GM23338 (cell line): ENCODE measurements around the gene CCDC122. TPM values are rescaled to one million over a fixed set of nuclear protein-coding genes. Genes with fewer than 3 reads are reported as not detected.

ENCODE experiments used
- ATAC-seq: fragments of 200-7000 bp; cut with Tn5 transposase; 3 replicates; pipeline ENCODE4 v1.9.1; 2020
- DNase-seq: peaks from one replicate; pipeline ENCODE4 v3.0.0-alpha.2; 2015; ENCODE audit warnings: low spot score
- H2AFZ ChIP-seq: fragments of 200-600 bp; sonication (generic); 2 replicates; pipeline ENCODE4 v1.8.0; 2016; ENCODE audit warnings: antibody characterized with exemption, mild to moderate bottlenecking, moderate library complexity
- H3F3A ChIP-seq: fragments of 200-600 bp; sonication (generic); replicated peaks from 2 replicates; pipeline ENCODE4 v1.8.0; 2017; ENCODE audit warnings: antibody characterized with exemption, mixed run types, low read depth
- H3K27ac ChIP-seq: fragments of 200-600 bp; sonication (generic); 2 replicates; pipeline ENCODE4 v1.6.1; 2016; ENCODE audit warnings: low read depth
- H3K27me3 ChIP-seq: fragments of 200-600 bp; sonication (generic); 2 replicates; pipeline ENCODE4 v1.8.0; 2016; ENCODE audit warnings: mild to moderate bottlenecking, mixed run types, moderate library complexity; ENCODE audit not compliant: insufficient read depth
- H3K36me3 ChIP-seq: fragments of 200-600 bp; sonication (generic); 2 replicates; pipeline ENCODE4 v1.8.0; 2016; ENCODE audit warnings: mild to moderate bottlenecking; ENCODE audit not compliant: insufficient read depth
- H3K4me1 ChIP-seq: fragments of 200-600 bp; sonication (generic); 2 replicates; pipeline ENCODE4 v1.8.0; 2016; ENCODE audit warnings: mild to moderate bottlenecking, moderate library complexity; ENCODE audit not compliant: insufficient read depth
- H3K4me2 ChIP-seq: fragments of 200-600 bp; sonication (generic); 2 replicates; pipeline ENCODE4 v1.7.1; 2017; ENCODE audit warnings: mixed run types
- H3K4me3 ChIP-seq: fragments of 200-600 bp; sonication (generic); 2 replicates; pipeline ENCODE4 v1.6.1; 2016; ENCODE audit warnings: mixed run types
- H3K79me2 ChIP-seq: fragments of 200-600 bp; sonication (generic); replicated peaks from 2 replicates; pipeline ENCODE4 v1.8.0; 2017; ENCODE audit warnings: mild to moderate bottlenecking; ENCODE audit not compliant: insufficient read depth
- H3K9me2 ChIP-seq: fragments of 200-600 bp; sonication (generic); 2 replicates; pipeline ENCODE4 v1.8.0; 2017; ENCODE audit not compliant: insufficient read depth
- H4K20me1 ChIP-seq: fragments of 200-600 bp; sonication (generic); replicated peaks from 2 replicates; pipeline ENCODE4 v1.8.0; 2017; ENCODE audit warnings: mild to moderate bottlenecking; ENCODE audit not compliant: insufficient read depth
- H3K27ac Mint-ChIP-seq: 2 replicates; pipeline ENCODE4 v1.8.0; 2020; ENCODE audit warnings: inconsistent platforms, mild to moderate bottlenecking, moderate library complexity, mixed read lengths
- H3K27me3 Mint-ChIP-seq: 3 replicates; pipeline ENCODE4 v1.8.0; 2022; ENCODE audit warnings: low read depth, mild to moderate bottlenecking, moderate library complexity, mixed read lengths, inconsistent platforms; ENCODE audit not compliant: insufficient read depth, poor library complexity
- H3K36me3 Mint-ChIP-seq: 3 replicates; pipeline ENCODE4 v1.8.0; 2021; ENCODE audit warnings: low read depth, mild to moderate bottlenecking, inconsistent platforms, moderate library complexity, mixed read lengths
- H3K4me1 Mint-ChIP-seq: 3 replicates; pipeline ENCODE4 v1.8.0; 2020; ENCODE audit warnings: mild to moderate bottlenecking, inconsistent platforms, mixed read lengths
- H3K4me3 Mint-ChIP-seq: 3 replicates; pipeline ENCODE4 v1.8.0; 2021; ENCODE audit warnings: moderate library complexity, mild to moderate bottlenecking, inconsistent platforms, mixed read lengths
- H3K9me3 Mint-ChIP-seq: 3 replicates; pipeline ENCODE4 v1.8.0; 2020; ENCODE audit warnings: moderate library complexity, mild to moderate bottlenecking, inconsistent platforms, mixed read lengths
- POLR2AphosphoS5 ChIP-seq: IDR thresholded peaks from 2 replicates; pipeline ENCODE4 v1.6.1; 2016; ENCODE audit warnings: antibody characterized with exemption, low read depth
- ZNF114 ChIP-seq: fragments of 250-450 bp; sonication (Bioruptor Pico); IDR thresholded peaks from 2 replicates; pipeline ENCODE4 v1.5.0; 2020; ENCODE audit warnings: mild to moderate bottlenecking, moderate library complexity
- ZNF331 ChIP-seq: fragments of 250-450 bp; sonication (Bioruptor Pico); IDR thresholded peaks from 2 replicates; pipeline ENCODE4 v1.5.0; 2020; ENCODE audit warnings: low read depth, mild to moderate bottlenecking, moderate library complexity
- ZNF462 ChIP-seq: fragments of 250-450 bp; sonication (Bioruptor Pico); IDR thresholded peaks from 2 replicates; pipeline ENCODE4 v1.5.0; 2020; ENCODE audit warnings: mild to moderate bottlenecking, moderate library complexity
- polyA plus RNA-seq: library from polyadenylated mRNA; unstranded; fragments of >200 nt; fragmentation: Nextera tagmentation; extraction: Ambion mirVana; gene quantifications from 2 replicates; pipeline ENCODE4 v1.2.1, GENCODE V29; 2016
- total RNA-seq: library from RNA; depleted of rRNA; stranded (reverse); fragments of >200 nt; shearing (Covaris generic); gene quantifications from 2 replicates; pipeline ENCODE4 v1.2.3, GENCODE V29; 2014
- TF ChIP-seq, protein P1 (sequence below): IDR thresholded peaks from one replicate; pipeline ENCODE4 v1.6.1; 2018; ENCODE audit warnings: antibody characterized with exemption; ENCODE audit not compliant: unreplicated experiment

CCDC122 gene
- total and polyA plus RNA-seq, 2 experiments from 2014 or later: 7.5 to 30.6 TPM

DNA sequence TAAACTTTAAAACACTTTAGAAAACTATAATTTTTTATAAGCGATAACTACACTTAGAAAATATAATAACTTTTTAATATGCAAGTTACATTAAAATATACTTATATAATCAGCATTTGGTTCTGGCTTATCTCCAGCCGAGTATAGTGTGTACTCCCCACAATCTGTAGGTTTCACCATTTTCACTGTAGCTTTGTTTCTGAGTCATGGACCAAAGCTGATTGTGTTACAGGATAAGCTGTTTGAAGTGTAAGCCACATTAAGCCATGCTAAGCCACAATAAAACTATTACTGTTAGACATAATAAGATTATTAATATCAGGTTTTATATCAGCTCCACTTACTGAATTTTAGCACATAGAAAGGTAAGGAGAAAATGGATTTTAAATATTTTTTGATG, 43.8 kb downstream of the CCDC122 start:
- Histone ChIP-seq H3K9me2 (no peaks in the 10 kb centered on the region), H2AFZ (no peak overlapping the region), H4K20me1 (no peaks in the 10 kb centered on the region), H3K36me3 (no peaks in the 10 kb centered on the region), H3K79me2 (no peaks in the 10 kb centered on the region), H3K27ac (no peak overlapping the region), H3F3A (no peaks in the 10 kb centered on the region), H3K4me3 (no peak overlapping the region), H3K4me2 (no peak overlapping the region), H3K4me1 (no peaks in the 10 kb centered on the region), H3K27me3 (no peaks in the 10 kb centered on the region)
- Mint-ChIP-seq H3K9me3 (peaks cover under 1% of the 10 kb centered on the region; the same call in 1 of the 3 replicates), H3K36me3 (peaks cover under 1% of the 10 kb centered on the region; the same call in 2 of the 3 replicates), H3K4me1 (no peaks in the 10 kb centered on the region), H3K4me3 (no peak overlapping the region), H3K27ac (no peak overlapping the region), H3K27me3 (no peaks in the 10 kb centered on the region)
- ATAC-seq: no peak
- DNase-seq: no peak
- TF ChIP-seq ZNF462 (CRISPR knock-in tag) (no peak), ZNF114 (no peak), POLR2AphosphoS5 (no peak), ZNF331 (CRISPR knock-in tag) (no peak)
- TF ChIP-seq, protein P1, sequence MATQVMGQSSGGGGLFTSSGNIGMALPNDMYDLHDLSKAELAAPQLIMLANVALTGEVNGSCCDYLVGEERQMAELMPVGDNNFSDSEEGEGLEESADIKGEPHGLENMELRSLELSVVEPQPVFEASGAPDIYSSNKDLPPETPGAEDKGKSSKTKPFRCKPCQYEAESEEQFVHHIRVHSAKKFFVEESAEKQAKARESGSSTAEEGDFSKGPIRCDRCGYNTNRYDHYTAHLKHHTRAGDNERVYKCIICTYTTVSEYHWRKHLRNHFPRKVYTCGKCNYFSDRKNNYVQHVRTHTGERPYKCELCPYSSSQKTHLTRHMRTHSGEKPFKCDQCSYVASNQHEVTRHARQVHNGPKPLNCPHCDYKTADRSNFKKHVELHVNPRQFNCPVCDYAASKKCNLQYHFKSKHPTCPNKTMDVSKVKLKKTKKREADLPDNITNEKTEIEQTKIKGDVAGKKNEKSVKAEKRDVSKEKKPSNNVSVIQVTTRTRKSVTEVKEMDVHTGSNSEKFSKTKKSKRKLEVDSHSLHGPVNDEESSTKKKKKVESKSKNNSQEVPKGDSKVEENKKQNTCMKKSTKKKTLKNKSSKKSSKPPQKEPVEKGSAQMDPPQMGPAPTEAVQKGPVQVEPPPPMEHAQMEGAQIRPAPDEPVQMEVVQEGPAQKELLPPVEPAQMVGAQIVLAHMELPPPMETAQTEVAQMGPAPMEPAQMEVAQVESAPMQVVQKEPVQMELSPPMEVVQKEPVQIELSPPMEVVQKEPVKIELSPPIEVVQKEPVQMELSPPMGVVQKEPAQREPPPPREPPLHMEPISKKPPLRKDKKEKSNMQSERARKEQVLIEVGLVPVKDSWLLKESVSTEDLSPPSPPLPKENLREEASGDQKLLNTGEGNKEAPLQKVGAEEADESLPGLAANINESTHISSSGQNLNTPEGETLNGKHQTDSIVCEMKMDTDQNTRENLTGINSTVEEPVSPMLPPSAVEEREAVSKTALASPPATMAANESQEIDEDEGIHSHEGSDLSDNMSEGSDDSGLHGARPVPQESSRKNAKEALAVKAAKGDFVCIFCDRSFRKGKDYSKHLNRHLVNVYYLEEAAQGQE: no peak
